DND-41 (cell line): ENCODE measurements around the gene TNS1.

ENCODE experiments used
- EZH2 ChIP-seq: IDR thresholded peaks from 3 replicates; pipeline ENCODE4 v1.6.1; 2012; ENCODE audit warnings: borderline replicate concordance, low read depth, mild to moderate bottlenecking, moderate library complexity, low read length, inconsistent platforms; ENCODE audit not compliant: severe bottlenecking
- TF ChIP-seq, protein P1 (sequence below): IDR thresholded peaks from 2 replicates; pipeline ENCODE4 v1.5.1; 2012; ENCODE audit warnings: borderline replicate concordance, low read length, moderate library complexity, mild to moderate bottlenecking; ENCODE audit not compliant: poor library complexity, severe bottlenecking; ENCODE audit errors: extremely low read depth

GRCh38 chr2:217793566-217794132 lies 209.1 kb downstream of the TNS1 start:
- no peak for TF ChIP-seq EZH2
- TF ChIP-seq, protein P1, sequence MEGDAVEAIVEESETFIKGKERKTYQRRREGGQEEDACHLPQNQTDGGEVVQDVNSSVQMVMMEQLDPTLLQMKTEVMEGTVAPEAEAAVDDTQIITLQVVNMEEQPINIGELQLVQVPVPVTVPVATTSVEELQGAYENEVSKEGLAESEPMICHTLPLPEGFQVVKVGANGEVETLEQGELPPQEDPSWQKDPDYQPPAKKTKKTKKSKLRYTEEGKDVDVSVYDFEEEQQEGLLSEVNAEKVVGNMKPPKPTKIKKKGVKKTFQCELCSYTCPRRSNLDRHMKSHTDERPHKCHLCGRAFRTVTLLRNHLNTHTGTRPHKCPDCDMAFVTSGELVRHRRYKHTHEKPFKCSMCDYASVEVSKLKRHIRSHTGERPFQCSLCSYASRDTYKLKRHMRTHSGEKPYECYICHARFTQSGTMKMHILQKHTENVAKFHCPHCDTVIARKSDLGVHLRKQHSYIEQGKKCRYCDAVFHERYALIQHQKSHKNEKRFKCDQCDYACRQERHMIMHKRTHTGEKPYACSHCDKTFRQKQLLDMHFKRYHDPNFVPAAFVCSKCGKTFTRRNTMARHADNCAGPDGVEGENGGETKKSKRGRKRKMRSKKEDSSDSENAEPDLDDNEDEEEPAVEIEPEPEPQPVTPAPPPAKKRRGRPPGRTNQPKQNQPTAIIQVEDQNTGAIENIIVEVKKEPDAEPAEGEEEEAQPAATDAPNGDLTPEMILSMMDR: no peak
